Endodermal cell (in vitro differentiated cells): ENCODE measurements around the gene TAF10. TPM values are rescaled to one million over a fixed set of nuclear protein-coding genes. Genes with fewer than 3 reads are reported as not detected.

Experiments
- DNase-seq: peaks from one replicate; pipeline ENCODE4 v3.0.0-alpha.2; 2017
- H3K27ac ChIP-seq: 2 replicates; pipeline ENCODE4 v1.5.1; 2013; ENCODE audit warnings: mild to moderate bottlenecking, low read depth, low read length, moderate library complexity
- H3K27me3 ChIP-seq: 2 replicates; pipeline ENCODE4 v1.6.1; 2013; ENCODE audit warnings: mild to moderate bottlenecking, low read length, moderate library complexity; ENCODE audit not compliant: insufficient read depth, control insufficient read depth, poor library complexity, severe bottlenecking
- H3K36me3 ChIP-seq: 2 replicates; pipeline ENCODE4 v1.7.0; 2013; ENCODE audit warnings: mild to moderate bottlenecking, low read length, moderate library complexity; ENCODE audit not compliant: control insufficient read depth, insufficient read depth
- H3K4me1 ChIP-seq: one replicate; pipeline ENCODE4 v1.7.0; 2013; ENCODE audit warnings: low read length; ENCODE audit not compliant: control insufficient read depth, insufficient read depth
- H3K4me3 ChIP-seq: 2 replicates; pipeline ENCODE4 v1.5.1; 2013; ENCODE audit warnings: mild to moderate bottlenecking, low read length, moderate library complexity
- H3K9ac ChIP-seq: 2 replicates; pipeline ENCODE4 v1.6.1; 2013; ENCODE audit warnings: mild to moderate bottlenecking, low read length, moderate library complexity; ENCODE audit not compliant: poor library complexity, severe bottlenecking; ENCODE audit errors: extremely low read depth
- H3K9me3 ChIP-seq: 2 replicates; pipeline ENCODE4 v1.6.1; 2013; ENCODE audit warnings: mild to moderate bottlenecking, low read length, moderate library complexity; ENCODE audit not compliant: control insufficient read depth
- H3K27ac Mint-ChIP-seq: 2 replicates; pipeline ENCODE4 v1.8.0; 2020; ENCODE audit warnings: mixed read lengths
- H3K27me3 Mint-ChIP-seq: 2 replicates; pipeline ENCODE4 v1.8.0; 2021; ENCODE audit warnings: mild to moderate bottlenecking, mixed read lengths; ENCODE audit not compliant: insufficient read depth
- H3K36me3 Mint-ChIP-seq: 2 replicates; pipeline ENCODE4 v1.8.0; 2020; ENCODE audit warnings: low read depth, mixed read lengths
- H3K4me1 Mint-ChIP-seq: 2 replicates; pipeline ENCODE4 v1.8.0; 2020; ENCODE audit warnings: mixed read lengths
- H3K4me3 Mint-ChIP-seq: 2 replicates; pipeline ENCODE4 v1.8.0; 2020; ENCODE audit warnings: mild to moderate bottlenecking, moderate library complexity, mixed read lengths
- H3K9me3 Mint-ChIP-seq: 2 replicates; pipeline ENCODE4 v1.8.0; 2020; ENCODE audit warnings: mild to moderate bottlenecking, mixed read lengths
- WGBS, 2 experiments: methylation state at CpG; one replicate each; pipeline versions ENCODE4 v1.1.5 to v1.1.7; 2013; ENCODE audit warnings: missing lambda C conversion rate in 2 of 2, mixed read lengths in 1 of 2; ENCODE audit not compliant: insufficient coverage in 1 of 2, insufficient read length in 1 of 2; 5-methylcytosine and 5-hydroxymethylcytosine counted together
- total RNA-seq, 2 donors: library from RNA; stranded (reverse); fragmentation: NEBNext Ultra II Directional in 1 of 2; extraction: Animal tissue kit (Norgen Biotek cat#: 25700) in 1 of 2; gene quantifications; 2 replicates in 1 of 2; 3 replicates in 1 of 2; pipeline ENCODE4 v1.2.1, GENCODE V29; 2021
- TF ChIP-seq, protein P1 (sequence below): fragments of 200-600 bp; sonication (generic); conservative IDR thresholded peaks from 2 replicates; pipeline ENCODE4 v1.5.0; 2021; ENCODE audit warnings: antibody characterized with exemption, mild to moderate bottlenecking

Gene TAF10
- total RNA-seq, 2 donors from 2014 or later = 168 to 202 TPM

GRCh38 chr11:6584528-6584927, 27.5 kb downstream of the TAF10 start:
- Mint-ChIP-seq H3K27me3 (no peaks in the 10 kb centered on the region), H3K4me1 (no peaks in the 10 kb centered on the region), H3K4me3 (no peak overlapping the region), H3K9me3 (peaks cover 22% of the 10 kb centered on the region), H3K36me3 (peaks cover 3% of the 10 kb centered on the region), H3K27ac (no peak overlapping the region)
- 92% methylated on average over 2 of the region's 4 CpGs; no CpG with 5 or more reads in 1 of the 2 experiments for WGBS, 2 experiments
- TF ChIP-seq, protein P1, sequence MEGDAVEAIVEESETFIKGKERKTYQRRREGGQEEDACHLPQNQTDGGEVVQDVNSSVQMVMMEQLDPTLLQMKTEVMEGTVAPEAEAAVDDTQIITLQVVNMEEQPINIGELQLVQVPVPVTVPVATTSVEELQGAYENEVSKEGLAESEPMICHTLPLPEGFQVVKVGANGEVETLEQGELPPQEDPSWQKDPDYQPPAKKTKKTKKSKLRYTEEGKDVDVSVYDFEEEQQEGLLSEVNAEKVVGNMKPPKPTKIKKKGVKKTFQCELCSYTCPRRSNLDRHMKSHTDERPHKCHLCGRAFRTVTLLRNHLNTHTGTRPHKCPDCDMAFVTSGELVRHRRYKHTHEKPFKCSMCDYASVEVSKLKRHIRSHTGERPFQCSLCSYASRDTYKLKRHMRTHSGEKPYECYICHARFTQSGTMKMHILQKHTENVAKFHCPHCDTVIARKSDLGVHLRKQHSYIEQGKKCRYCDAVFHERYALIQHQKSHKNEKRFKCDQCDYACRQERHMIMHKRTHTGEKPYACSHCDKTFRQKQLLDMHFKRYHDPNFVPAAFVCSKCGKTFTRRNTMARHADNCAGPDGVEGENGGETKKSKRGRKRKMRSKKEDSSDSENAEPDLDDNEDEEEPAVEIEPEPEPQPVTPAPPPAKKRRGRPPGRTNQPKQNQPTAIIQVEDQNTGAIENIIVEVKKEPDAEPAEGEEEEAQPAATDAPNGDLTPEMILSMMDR = no peak
- Histone ChIP-seq H3K4me1 (no peaks in the 10 kb centered on the region), H3K4me3 (no peak overlapping the region), H3K27ac (no peak overlapping the region), H3K27me3 (no peaks in the 10 kb centered on the region), H3K9me3 (peaks cover 26% of the 10 kb centered on the region), H3K36me3 (no peaks in the 10 kb centered on the region), H3K9ac (no peak overlapping the region)
- DNase-seq = no peak

- Histone ChIP-seq H3K27me3 (no peaks in the 10 kb centered on the region), H3K4me1 (no peaks in the 10 kb centered on the region), H3K9ac (no peak overlapping the region), H3K9me3 (peaks cover 26% of the 10 kb centered on the region), H3K27ac (no peak overlapping the region), H3K36me3 (no peaks in the 10 kb centered on the region), H3K4me3 (no peak overlapping the region)
- 100% methylated on average over 1 of the region's 1 CpG for whole genome bisulfite sequencing, 2 experiments
- DNase-seq = no peak
- no peak overlapping the region for H3K27ac Mint-ChIP-seq
- H3K4me1 Mint-ChIP-seq = no peaks in the 10 kb centered on the region
- no peaks in the 10 kb centered on the region for H3K27me3 Mint-ChIP-seq
- TF ChIP-seq, protein P1 = no peak
- peaks cover 3% of the 10 kb centered on the region for H3K36me3 Mint-ChIP-seq
- peaks cover 22% of the 10 kb centered on the region for H3K9me3 Mint-ChIP-seq
- H3K4me3 Mint-ChIP-seq = no peak overlapping the region
Observed at GRCh38 chr11:6583584-6583983, 28.4 kb downstream of the TAF10 start.

DNA sequence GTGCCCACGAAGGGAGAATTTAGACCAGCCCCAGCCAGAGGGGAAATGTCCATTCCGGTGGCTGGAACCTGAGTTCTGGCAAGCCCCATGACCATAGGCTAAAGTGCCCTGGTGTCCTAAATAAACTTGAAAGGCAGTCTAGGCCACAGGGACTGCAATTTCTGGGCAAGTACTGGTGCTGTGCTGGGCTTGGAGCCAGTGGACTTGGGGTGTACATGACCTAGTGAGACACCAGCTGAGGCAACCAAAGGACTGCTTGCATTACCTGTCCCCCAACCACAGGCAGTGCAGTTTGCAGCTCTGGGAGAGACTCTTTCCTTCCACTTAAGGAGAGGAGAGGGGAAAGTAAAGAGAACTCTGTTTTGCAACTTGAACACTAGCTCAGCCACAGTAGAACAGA, 32.3 kb downstream of the TAF10 start:
- no peaks in the 10 kb centered on the region for H3K27me3 ChIP-seq
- 91 to 94% methylated on average over 2 of the region's 2 CpGs for WGBS, 2 experiments
- H3K27ac Mint-ChIP-seq = no peak overlapping the region
- TF ChIP-seq, protein P1 = no peak
- no peak for DNase-seq
- H3K4me1 Mint-ChIP-seq = no peaks in the 10 kb centered on the region
- no peaks in the 10 kb centered on the region for H3K36me3 ChIP-seq
- no peaks in the 10 kb centered on the region for H3K27me3 Mint-ChIP-seq
- H3K4me3 ChIP-seq = no peak overlapping the region
- H3K27ac ChIP-seq = no peak overlapping the region
- peaks cover 23% of the 10 kb centered on the region for H3K9me3 ChIP-seq
- no peaks in the 10 kb centered on the region for H3K36me3 Mint-ChIP-seq
- H3K9me3 Mint-ChIP-seq = peaks cover 18% of the 10 kb centered on the region
- H3K4me1 ChIP-seq = no peaks in the 10 kb centered on the region
- no peak overlapping the region for H3K4me3 Mint-ChIP-seq
- no peak overlapping the region for H3K9ac ChIP-seq
